ENCODE data around the gene TP53BP2. TPM values are rescaled to one million over a fixed set of nuclear protein-coding genes. Genes with fewer than 3 reads are reported as not detected.

TP53BP2 gene
- total and polyA plus RNA-seq, 4 donors: 3.9 to 26.8 (median 13.0) TPM

DNA sequence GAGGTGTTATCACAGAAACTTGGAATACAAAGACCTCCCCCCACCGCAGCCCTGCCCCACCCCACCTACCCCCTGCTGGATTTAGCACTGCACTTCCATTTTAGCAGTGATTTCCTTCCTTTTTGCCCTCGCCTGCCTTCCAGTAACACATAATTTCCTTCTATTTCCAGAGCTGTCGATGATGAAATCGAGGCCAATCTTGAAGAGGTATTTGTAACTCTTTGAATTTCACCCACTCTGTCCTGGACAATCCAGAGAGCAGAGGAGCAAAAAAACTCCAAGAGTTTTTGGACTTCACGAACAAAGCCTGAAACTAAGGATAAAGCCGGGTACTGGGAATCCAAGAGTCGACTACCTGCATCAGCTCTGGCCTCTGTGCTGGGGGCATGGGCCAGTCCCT lies 84.3 kb downstream of the TP53BP2 start:
- TF ChIP-seq RXRA (IDR thresholded peaks at IDR 0.05): no peak
- no peak for TF ChIP-seq FOXA2 (IDR thresholded peaks at IDR 0.05)
- TF ChIP-seq TAF1 (conservative IDR thresholded peaks at IDR 0.05): no peak
- Histone ChIP-seq H3K9me3 (ENCODE audit: control insufficient read depth in 4 of 4, low read length in 3 of 4) (no peaks in the 10 kb centered on the region), H3K9ac (ENCODE audit: low read depth in 1 of 2, low read length in 2 of 2) (no peak overlapping the region), H3K4me1 (ENCODE audit: control insufficient read depth in 4 of 4, insufficient read depth in 4 of 4, low read length in 3 of 4) (no peaks in the 10 kb centered on the region), H3K27me3 (ENCODE audit: control insufficient read depth in 4 of 4, insufficient read depth in 4 of 4, low read length in 3 of 4) (no peaks in the 10 kb centered on the region), H3K36me3 (ENCODE audit: control insufficient read depth in 4 of 4, insufficient read depth in 3 of 4, low read depth in 1 of 4, low read length in 3 of 4) (peaks cover 0 to 2% (median 0%) of the 10 kb centered on the region in 4 donors), H3K4me3 (ENCODE audit: low read depth in 1 of 3, low read length in 3 of 3) (no peak overlapping the region), H3K27ac (ENCODE audit: low read depth in 1 of 2, low read length in 2 of 2) (no peak overlapping the region)
- DNase-seq (ENCODE audit: low spot score): no peak
- 88% methylated on average over 7 of the region's 7 CpGs for WGBS

DNA sequence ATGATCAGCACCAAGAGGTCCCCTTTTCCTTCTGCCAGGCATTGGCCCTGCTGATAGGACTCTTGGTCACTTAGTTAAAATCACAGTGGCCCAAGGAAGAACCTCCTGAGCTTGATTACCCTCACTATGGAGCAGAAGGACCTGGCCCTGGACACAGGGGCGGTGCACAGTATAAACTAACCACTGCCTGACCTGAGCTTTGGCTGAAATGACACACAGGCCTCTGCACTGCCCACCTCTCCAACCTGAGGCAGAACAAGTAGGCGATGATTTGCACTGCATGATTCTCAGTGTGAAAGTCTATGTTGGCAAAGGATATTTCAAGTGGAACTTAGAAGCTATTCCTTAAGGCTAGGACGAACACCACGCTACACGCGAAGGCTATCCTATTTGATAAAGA lies 84.9 kb downstream of the TP53BP2 start:
- DNase-seq (ENCODE audit: low spot score): no peak
- Histone ChIP-seq H3K4me1 (ENCODE audit: control insufficient read depth in 4 of 4, insufficient read depth in 4 of 4, low read length in 3 of 4) (no peaks in the 10 kb centered on the region), H3K27ac (ENCODE audit: low read depth in 1 of 2, low read length in 2 of 2) (no peak overlapping the region), H3K36me3 (ENCODE audit: control insufficient read depth in 4 of 4, insufficient read depth in 3 of 4, low read depth in 1 of 4, low read length in 3 of 4) (peaks cover 0 to 2% (median 0%) of the 10 kb centered on the region in 4 donors), H3K27me3 (ENCODE audit: control insufficient read depth in 4 of 4, insufficient read depth in 4 of 4, low read length in 3 of 4) (no peaks in the 10 kb centered on the region), H3K4me3 (ENCODE audit: low read depth in 1 of 3, low read length in 3 of 3) (no peak overlapping the region), H3K9me3 (ENCODE audit: control insufficient read depth in 4 of 4, low read length in 3 of 4) (no peaks in the 10 kb centered on the region), H3K9ac (ENCODE audit: low read depth in 1 of 2, low read length in 2 of 2) (no peak overlapping the region)
- TF ChIP-seq FOXA2 (IDR thresholded peaks at IDR 0.05) (no peak), HNF4G (IDR thresholded peaks at IDR 0.05) (no peak), RXRA (IDR thresholded peaks at IDR 0.05) (no peak), NR2F2 (IDR thresholded peaks at IDR 0.05) (no peak), SP1 (IDR thresholded peaks at IDR 0.05) (no peak), YY1 (IDR thresholded peaks at IDR 0.05) (no peak), GABPA (IDR thresholded peaks at IDR 0.05 in 1 of 2, conservative IDR thresholded peaks at IDR 0.05 in 1 of 2) (no peak), TAF1 (conservative IDR thresholded peaks at IDR 0.05) (no peak), EGR1 (IDR thresholded peaks at IDR 0.05; ENCODE audit: low read depth in 2 of 2) (no peak), FOXA1 (IDR thresholded peaks at IDR 0.05) (no peak), RAD21 (IDR thresholded peaks at IDR 0.05) (no peak), JUND (IDR thresholded peaks at IDR 0.05) (no peak), HNF4A (conservative IDR thresholded peaks at IDR 0.05) (no peak)
- TF ChIP-seq, protein P1, sequence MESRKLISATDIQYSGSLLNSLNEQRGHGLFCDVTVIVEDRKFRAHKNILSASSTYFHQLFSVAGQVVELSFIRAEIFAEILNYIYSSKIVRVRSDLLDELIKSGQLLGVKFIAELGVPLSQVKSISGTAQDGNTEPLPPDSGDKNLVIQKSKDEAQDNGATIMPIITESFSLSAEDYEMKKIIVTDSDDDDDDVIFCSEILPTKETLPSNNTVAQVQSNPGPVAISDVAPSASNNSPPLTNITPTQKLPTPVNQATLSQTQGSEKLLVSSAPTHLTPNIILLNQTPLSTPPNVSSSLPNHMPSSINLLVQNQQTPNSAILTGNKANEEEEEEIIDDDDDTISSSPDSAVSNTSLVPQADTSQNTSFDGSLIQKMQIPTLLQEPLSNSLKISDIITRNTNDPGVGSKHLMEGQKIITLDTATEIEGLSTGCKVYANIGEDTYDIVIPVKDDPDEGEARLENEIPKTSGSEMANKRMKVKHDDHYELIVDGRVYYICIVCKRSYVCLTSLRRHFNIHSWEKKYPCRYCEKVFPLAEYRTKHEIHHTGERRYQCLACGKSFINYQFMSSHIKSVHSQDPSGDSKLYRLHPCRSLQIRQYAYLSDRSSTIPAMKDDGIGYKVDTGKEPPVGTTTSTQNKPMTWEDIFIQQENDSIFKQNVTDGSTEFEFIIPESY (IDR thresholded peaks at IDR 0.05): no peak
- TF ChIP-seq, protein P2, sequence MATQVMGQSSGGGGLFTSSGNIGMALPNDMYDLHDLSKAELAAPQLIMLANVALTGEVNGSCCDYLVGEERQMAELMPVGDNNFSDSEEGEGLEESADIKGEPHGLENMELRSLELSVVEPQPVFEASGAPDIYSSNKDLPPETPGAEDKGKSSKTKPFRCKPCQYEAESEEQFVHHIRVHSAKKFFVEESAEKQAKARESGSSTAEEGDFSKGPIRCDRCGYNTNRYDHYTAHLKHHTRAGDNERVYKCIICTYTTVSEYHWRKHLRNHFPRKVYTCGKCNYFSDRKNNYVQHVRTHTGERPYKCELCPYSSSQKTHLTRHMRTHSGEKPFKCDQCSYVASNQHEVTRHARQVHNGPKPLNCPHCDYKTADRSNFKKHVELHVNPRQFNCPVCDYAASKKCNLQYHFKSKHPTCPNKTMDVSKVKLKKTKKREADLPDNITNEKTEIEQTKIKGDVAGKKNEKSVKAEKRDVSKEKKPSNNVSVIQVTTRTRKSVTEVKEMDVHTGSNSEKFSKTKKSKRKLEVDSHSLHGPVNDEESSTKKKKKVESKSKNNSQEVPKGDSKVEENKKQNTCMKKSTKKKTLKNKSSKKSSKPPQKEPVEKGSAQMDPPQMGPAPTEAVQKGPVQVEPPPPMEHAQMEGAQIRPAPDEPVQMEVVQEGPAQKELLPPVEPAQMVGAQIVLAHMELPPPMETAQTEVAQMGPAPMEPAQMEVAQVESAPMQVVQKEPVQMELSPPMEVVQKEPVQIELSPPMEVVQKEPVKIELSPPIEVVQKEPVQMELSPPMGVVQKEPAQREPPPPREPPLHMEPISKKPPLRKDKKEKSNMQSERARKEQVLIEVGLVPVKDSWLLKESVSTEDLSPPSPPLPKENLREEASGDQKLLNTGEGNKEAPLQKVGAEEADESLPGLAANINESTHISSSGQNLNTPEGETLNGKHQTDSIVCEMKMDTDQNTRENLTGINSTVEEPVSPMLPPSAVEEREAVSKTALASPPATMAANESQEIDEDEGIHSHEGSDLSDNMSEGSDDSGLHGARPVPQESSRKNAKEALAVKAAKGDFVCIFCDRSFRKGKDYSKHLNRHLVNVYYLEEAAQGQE (IDR thresholded peaks at IDR 0.05): no peak
- TF ChIP-seq, protein P3, sequence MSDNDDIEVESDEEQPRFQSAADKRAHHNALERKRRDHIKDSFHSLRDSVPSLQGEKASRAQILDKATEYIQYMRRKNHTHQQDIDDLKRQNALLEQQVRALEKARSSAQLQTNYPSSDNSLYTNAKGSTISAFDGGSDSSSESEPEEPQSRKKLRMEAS (IDR thresholded peaks at IDR 0.05): no peak
- TF ChIP-seq, protein P4, sequence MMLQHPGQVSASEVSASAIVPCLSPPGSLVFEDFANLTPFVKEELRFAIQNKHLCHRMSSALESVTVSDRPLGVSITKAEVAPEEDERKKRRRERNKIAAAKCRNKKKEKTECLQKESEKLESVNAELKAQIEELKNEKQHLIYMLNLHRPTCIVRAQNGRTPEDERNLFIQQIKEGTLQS (IDR thresholded peaks at IDR 0.05): no peak
- TF ChIP-seq, protein P5, sequence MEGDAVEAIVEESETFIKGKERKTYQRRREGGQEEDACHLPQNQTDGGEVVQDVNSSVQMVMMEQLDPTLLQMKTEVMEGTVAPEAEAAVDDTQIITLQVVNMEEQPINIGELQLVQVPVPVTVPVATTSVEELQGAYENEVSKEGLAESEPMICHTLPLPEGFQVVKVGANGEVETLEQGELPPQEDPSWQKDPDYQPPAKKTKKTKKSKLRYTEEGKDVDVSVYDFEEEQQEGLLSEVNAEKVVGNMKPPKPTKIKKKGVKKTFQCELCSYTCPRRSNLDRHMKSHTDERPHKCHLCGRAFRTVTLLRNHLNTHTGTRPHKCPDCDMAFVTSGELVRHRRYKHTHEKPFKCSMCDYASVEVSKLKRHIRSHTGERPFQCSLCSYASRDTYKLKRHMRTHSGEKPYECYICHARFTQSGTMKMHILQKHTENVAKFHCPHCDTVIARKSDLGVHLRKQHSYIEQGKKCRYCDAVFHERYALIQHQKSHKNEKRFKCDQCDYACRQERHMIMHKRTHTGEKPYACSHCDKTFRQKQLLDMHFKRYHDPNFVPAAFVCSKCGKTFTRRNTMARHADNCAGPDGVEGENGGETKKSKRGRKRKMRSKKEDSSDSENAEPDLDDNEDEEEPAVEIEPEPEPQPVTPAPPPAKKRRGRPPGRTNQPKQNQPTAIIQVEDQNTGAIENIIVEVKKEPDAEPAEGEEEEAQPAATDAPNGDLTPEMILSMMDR (IDR thresholded peaks at IDR 0.05; ENCODE audit: low read depth, low read length, missing input control): no peak
- 87% methylated on average over 6 of the region's 6 CpGs for WGBS

Measured in liver (tissue), 9 donors.